ENCODE data around the gene APELA.
"Not testable (repeated sequence)": the region's sequence is repeated elsewhere in the genome, so short reads cannot be mapped to it uniquely, and the experiment has no call there.

Gene APELA

GRCh38 chr4:164876700-164877324, at the start of gene APELA:
TSS of gene APELA (plus strand) at chr4:164877178. CDS start at chr4:164877332, 154 bp downstream.
- DNase-seq = no peak

- no peak for DNase-seq
These were observed 48.0 kb upstream of the APELA start for GRCh38 chr4:164828955-164829354.

GRCh38 chr4:164846566-164846965, 30.4 kb upstream of the APELA start:
- no peak for DNase-seq

DNA sequence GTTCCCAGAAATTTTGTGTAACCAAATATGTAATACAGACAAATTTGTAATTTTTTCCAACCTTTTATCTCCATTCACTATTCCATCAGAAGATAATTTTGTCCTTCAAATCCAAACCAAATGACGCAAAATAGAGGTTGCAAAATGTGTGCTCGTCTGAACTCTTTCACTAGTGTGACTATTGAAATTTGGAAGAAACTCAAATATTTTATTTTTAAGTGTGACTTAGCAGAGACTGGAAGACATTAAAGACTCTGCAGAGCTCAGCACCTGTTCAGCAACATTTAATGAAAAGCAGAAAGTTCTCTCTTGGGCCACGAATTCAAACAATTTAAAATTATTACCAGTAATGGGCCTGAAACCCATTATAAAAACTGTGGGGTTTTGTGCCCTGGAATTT, 30.0 kb upstream of the APELA start:
- no peak for DNase-seq

- no peak for DNase-seq
These were observed 28.9 kb upstream of the APELA start for GRCh38 chr4:164847967-164848649.

DNA sequence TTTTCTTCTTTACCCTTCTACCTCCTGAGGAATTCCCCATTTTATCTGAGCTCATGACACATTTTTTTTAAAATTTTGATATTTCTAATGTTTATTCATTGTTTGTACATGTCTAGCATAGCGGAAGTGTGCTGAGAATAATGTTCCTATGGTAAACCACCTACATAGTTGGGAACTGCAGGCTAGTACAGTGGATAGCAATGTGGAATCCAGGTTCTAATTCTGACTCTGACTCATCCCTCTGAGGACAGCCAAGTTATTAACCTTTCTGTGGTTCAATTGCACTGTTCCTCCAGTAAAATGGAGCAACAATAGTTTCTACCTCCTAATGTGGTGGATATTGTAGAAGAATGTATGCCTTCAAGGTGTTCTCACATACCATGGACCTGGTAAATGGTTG, 20.6 kb upstream of the APELA start:
- no peak for DNase-seq

GRCh38 chr4:164866817-164867490, 10.0 kb upstream of the APELA start:
- DNase-seq = no peak

DNA sequence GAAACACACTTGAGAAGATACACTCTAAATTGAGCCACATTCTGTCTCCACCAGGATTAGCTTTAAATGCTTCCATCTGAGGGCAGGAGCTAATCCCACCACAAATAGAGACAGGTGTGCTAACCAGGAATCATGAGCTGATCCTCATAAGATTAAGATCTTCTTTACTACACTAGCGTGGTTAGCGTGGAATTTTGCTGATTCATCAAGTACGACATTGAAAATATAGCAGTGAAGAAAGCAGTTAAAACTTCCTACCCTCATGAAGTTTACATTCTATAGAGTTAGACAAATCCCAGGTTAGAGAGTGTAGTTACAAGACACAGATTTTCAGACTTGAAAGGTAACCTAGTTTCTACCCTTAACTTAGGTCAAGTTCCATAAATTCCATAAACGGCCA, 5.3 kb upstream of the APELA start:
- DNase-seq = no peak

- DNase-seq = no peak
These were observed 4.5 kb upstream of the APELA start for GRCh38 chr4:164872481-164872880.

- no peak for DNase-seq
These were observed 2.2 kb upstream of the APELA start for GRCh38 chr4:164874789-164875188.

DNA sequence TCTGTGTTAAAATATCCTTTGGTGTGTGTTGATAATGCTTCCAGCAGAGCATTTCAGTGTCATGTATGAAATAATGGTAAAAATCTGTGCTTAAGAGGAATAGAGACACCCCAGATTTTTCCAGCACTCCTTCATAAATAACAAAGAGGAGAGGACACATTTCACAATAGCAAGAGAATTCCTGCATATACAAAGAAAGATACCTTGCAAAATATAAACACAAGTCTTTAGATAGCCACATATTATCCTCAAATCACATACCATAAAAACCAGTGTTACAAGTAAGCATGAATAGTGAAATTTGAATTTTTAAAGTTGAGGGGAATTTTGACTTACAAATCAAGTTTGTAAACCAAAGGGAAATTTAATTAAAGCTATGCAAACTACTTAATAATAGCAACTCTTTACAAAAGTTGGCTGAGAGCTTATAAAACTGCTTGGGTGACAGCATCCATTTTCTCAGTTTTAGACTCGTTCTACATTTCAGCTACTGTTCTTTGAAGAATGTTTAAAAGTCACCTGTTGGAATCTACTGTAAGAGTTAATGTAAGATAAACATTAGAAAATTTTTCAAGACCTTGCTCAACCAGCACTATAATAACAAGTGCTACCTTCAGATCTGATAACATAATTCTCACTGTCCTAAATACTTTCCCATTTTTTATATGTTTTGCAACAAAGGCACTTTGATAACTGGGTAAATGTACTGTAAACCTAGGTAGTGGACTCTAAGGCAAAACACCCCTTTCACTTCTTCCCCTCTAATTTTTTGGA, 3.7 kb downstream of the APELA start:
- DNase-seq = no peak

DNA sequence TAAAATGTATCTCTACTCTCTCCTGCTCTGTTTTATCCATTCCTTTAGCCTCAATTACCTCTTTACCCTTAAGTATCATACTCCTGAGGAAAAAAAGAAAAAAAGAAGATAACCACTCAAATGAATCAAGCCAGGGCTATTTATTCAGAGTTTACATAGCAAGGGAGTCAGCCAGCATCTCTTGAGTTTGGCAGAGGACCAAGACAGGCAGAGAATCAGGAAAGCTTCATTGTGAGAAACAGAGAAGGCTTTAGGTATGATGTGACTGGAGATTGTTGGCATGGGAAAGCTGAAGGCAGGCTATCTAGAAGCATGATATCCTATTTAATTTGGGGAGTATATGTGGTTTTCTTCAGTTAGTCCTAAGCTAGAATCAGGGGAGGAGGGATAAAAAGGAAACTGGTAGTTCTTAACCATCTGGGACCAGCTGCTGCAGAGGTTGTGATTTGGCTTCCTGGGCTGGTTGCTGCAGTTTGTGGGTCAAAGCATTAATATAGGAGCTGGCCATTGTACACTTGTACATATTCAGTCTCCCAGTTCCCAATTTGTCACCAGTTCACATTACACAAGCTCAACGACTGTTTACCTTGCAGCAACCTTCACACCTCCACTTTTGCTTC, 11.2 kb downstream of the APELA start:
- DNase-seq = no peak

GRCh38 chr4:164890691-164891090, 13.7 kb downstream of the APELA start:
- DNase-seq = no peak

- DNase-seq = no peak
These were observed 15.0 kb downstream of the APELA start for GRCh38 chr4:164892018-164892417.

DNA sequence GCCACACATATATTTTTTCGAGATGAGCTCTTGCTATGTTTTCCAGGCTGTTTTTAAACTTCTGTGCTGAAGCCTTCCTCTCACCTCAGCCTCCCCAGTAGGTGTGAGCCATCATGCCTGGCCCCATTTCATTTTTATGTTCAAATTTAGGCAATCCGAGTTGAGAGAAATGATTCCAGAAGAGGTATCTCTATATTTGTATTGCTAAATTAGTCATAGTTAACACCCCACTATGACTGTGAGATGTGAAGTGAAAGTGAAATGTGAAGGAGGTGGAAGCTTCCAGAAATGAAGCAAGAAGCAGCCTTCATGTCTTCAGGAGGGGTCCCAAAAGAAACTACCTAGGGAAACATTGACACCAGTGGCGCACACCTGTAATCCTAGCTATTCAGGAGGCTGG, 17.7 kb downstream of the APELA start:
- no peak for DNase-seq

DNA sequence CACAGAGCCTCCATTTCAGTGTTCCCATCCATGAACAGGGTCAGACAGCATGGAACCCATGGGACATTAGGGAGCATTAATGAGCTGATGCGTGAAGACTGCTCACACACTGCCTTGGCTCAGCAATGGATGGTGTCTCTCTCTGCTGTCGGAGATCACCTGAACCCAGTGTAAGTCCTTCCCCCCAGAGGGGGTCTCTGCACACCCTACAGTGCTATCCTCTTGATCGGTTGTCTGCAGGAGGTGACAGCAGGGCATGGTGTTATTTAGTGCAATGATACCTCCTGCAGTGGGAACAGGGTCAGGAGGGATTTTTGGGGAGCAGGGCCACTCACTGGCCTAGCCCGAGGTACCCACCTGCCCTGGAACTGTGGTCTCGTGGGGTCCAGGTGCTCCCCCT, 25.6 kb downstream of the APELA start:
- DNase-seq = no peak

DNA sequence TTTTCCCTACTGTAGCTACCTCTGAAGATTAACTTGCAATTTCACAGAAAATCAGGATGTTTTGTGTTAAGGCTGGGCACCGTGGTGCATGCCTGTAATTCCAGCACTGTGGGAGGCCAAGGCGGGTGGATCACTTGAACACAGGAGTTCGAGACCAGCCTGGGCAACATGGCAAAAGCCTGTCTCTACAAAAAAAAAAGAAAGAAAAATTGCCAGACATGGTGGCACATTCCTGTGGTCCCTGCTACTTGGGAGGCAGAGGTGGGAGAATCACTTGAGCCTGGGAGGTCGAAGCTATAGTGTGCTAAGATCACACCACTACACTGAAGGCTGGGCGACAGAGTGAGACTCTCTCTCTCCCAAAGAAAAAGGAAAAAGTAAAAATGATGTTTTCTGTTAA, 27.4 kb downstream of the APELA start:
- DNase-seq = no peak

DNA sequence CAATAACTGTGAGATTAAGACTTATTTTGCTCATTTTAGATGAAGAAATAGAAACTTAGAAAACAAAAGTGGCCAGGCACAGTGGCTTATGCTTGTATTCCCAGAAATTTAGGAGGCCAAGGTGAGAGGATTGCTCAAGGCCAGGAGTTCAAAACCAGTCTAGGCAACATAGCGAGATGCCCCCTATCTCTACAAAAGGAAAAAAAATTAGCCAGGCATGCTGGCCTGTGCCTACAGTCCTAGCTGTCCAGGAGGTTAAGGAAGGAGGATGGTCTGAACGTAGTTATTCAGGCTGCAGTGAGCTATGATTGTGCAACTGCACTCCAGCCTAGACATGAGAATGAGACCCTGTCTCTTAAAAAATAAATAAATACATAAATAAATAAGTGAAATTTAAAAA, 28.0 kb downstream of the APELA start:
- DNase-seq = no peak

DNA sequence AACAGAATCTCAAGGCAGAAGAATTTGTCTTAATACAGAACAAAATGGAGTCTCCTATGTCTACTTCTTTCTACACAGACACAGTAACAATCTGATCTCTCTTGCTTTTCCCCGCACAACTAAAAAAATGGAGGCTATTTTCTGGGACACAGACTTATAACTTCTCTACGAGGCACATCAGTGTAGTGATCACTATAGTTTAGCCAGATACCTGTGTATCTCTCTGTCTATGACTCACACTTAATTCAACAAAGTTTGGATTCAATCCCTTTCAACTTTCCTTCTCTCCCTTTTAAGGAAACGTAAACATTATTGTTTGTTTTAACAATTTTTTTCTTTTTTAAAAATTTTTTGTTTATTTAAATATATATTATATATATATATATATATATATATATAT, 29.4 kb downstream of the APELA start:
- no peak for DNase-seq

GRCh38 chr4:164913506-164913905, 36.5 kb downstream of the APELA start:
- DNase-seq = not testable (repeated sequence)

- DNase-seq = no peak
These were observed 42.0 kb downstream of the APELA start for GRCh38 chr4:164918956-164919355.

- no peak for DNase-seq
These were observed 47.8 kb downstream of the APELA start for GRCh38 chr4:164924670-164925238.

DNA sequence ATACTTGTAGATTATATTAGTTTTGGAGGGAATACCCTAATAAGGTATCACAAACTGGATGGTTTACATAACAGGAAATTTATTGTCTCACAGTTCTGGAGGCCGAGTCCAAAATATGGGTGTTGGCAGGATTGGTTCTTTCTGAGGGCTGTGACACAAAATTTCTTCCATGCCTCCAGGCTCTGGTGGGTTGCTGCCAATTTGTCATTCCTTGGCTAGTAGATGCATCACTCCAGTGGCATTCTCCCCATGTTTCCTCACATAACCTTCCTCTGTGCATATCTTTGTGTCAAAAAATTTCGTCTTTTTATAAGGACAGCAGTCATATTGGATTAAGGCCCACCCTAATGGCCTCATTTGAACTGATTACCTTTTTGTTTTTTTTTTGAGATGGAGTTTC, 49.3 kb downstream of the APELA start:
- DNase-seq = peak; percentile 20
